Gastroesophageal sphincter (tissue), 4 donors: ENCODE data around the gene ADD3. TPM values are rescaled to one million over a fixed set of nuclear protein-coding genes. Genes with fewer than 3 reads are reported as not detected.
"Not testable (repeated sequence)": the region's sequence is repeated elsewhere in the genome, so short reads cannot be mapped to it uniquely, and the experiment has no call there.

Experiments
- ATAC-seq: fragments of 150-250 bp; one replicate; pipeline ENCODE4 v1.9.1; 2016; ENCODE audit warnings: mild to moderate bottlenecking, moderate library complexity
- H3K27ac ChIP-seq, 4 donors: fragments of 200-600 bp; sonication (generic) in 3 of 4; 1 replicate in 3 of 4; 2 replicates in 1 of 4; pipeline ENCODE4 v1.5.1; 2016 to 2019
- H3K27me3 ChIP-seq: fragments of 200-600 bp; sonication (generic); one replicate; pipeline ENCODE4 v1.5.1; 2019
- H3K36me3 ChIP-seq, 2 donors: fragments of 200-600 bp; sonication (generic); one replicate each; pipeline ENCODE4 v1.5.1; 2019; ENCODE audit warnings: control low read depth in 1 of 2
- H3K4me1 ChIP-seq, 3 donors: fragments of 200-600 bp; sonication (generic); 1 replicate in 2 of 3; 2 replicates in 1 of 3; pipeline ENCODE4 v1.5.1; 2016 to 2019; ENCODE audit warnings: control low read depth in 2 of 3
- H3K4me3 ChIP-seq, 2 donors: fragments of 200-600 bp; sonication (generic); one replicate each; pipeline ENCODE4 v1.5.1; 2019; ENCODE audit warnings: mild to moderate bottlenecking in 1 of 2, moderate library complexity in 1 of 2
- H3K9me3 ChIP-seq, 3 donors: fragments of 200-600 bp; sonication (generic); one replicate each; pipeline ENCODE4 v1.5.1; 2017 to 2019; ENCODE audit warnings: control low read depth in 2 of 3
- CTCF ChIP-seq, 4 experiments: fragments of 200-600 bp in 2 of 4; fragments of 450-650 bp in 2 of 4; sonication (generic) in 1 of 4; IDR thresholded peaks; one replicate each; pipeline ENCODE4 v1.5.1; 2017 to 2019; ENCODE audit warnings: antibody characterized with exemption in 4 of 4, mild to moderate bottlenecking in 2 of 4, moderate library complexity in 2 of 4
- EP300 ChIP-seq: sonication (generic); formaldehyde crosslinking; IDR thresholded peaks from one replicate; pipeline ENCODE4 v1.6.1; 2017; ENCODE audit warnings: antibody characterized with exemption, mild to moderate bottlenecking
- POLR2A ChIP-seq, 2 donors: fragments of 450-650 bp; IDR thresholded peaks; one replicate each; pipeline ENCODE4 v1.6.1; 2017; ENCODE audit warnings: antibody characterized with exemption in 2 of 2, mild to moderate bottlenecking in 2 of 2, moderate library complexity in 1 of 2
- POLR2AphosphoS5 ChIP-seq: sonication (generic); formaldehyde crosslinking; IDR thresholded peaks from one replicate; pipeline ENCODE4 v1.6.1; 2017; ENCODE audit warnings: antibody characterized with exemption
- WGBS, 2 donors: methylation state at CpG; one replicate each; pipeline ENCODE4 v1.1.5; 2018; ENCODE audit warnings: low coverage in 1 of 2; 5-methylcytosine and 5-hydroxymethylcytosine counted together
- total RNA-seq, 4 donors: library from RNA; depleted of rRNA; stranded (reverse); fragments of >200 nt; gene quantifications; one replicate each; pipeline ENCODE4 v1.1.0, GENCODE V29; 2016

Gene ADD3
- total RNA-seq, 4 donors from 2014 or later: 50.3 to 277 (median 118) TPM

- no peaks in the 10 kb centered on the region for H3K36me3 ChIP-seq
- ATAC-seq: no peak
- H3K4me1 ChIP-seq: peaks cover 0 to 6% (median 0%) of the 10 kb centered on the region in 3 donors
- no peak overlapping the region for H3K4me3 ChIP-seq
- H3K9me3 ChIP-seq: peaks cover 0 to 3% (median 0%) of the 10 kb centered on the region in 3 donors
- TF ChIP-seq POLR2AphosphoS5: no peak
- TF ChIP-seq EP300: no peak
- no peak for TF ChIP-seq POLR2A (IDR thresholded peaks at IDR 0.05)
- no peak for TF ChIP-seq CTCF (IDR thresholded peaks at IDR 0.05)
- 71 to 85% methylated on average over 2 of the region's 2 CpGs for WGBS, 2 donors
- H3K27ac ChIP-seq: no peak overlapping the region
- no peaks in the 10 kb centered on the region for H3K27me3 ChIP-seq
These were observed 38.0 kb downstream of the ADD3 start for GRCh38 chr10:110045772-110046171.

- H3K9me3 ChIP-seq, H3K4me1 ChIP-seq, H3K27ac ChIP-seq, ATAC-seq, H3K36me3 ChIP-seq, H3K4me3 ChIP-seq, H3K27me3 ChIP-seq: not testable (repeated sequence)
- 100% methylated on average over 1 of the region's 2 CpGs for WGBS, 2 donors
These were observed 40.4 kb downstream of the ADD3 start for GRCh38 chr10:110048145-110048544.

GRCh38 chr10:110048781-110049180, 41.0 kb downstream of the ADD3 start:
- no peak for TF ChIP-seq POLR2AphosphoS5
- no peak for TF ChIP-seq POLR2A (IDR thresholded peaks at IDR 0.05)
- TF ChIP-seq EP300: no peak
- TF ChIP-seq CTCF (IDR thresholded peaks at IDR 0.05): no peak
- H3K4me3 ChIP-seq: no peak overlapping the region
- 100% methylated on average over 1 of the region's 1 CpG; no CpG with 5 or more reads in 1 of the 2 donors for WGBS, 2 donors
- no peak for ATAC-seq
- H3K36me3 ChIP-seq: no peaks in the 10 kb centered on the region
- H3K27me3 ChIP-seq: no peaks in the 10 kb centered on the region
- H3K9me3 ChIP-seq: peaks cover 0 to 3% (median 0%) of the 10 kb centered on the region in 3 donors
- H3K4me1 ChIP-seq: no peaks in the 10 kb centered on the region
- no peak overlapping the region for H3K27ac ChIP-seq

GRCh38 chr10:110049889-110050591, 42.3 kb downstream of the ADD3 start:
- WGBS, 2 donors: 86 to 95% methylated on average over 4 to 6 of the region's 7 CpGs
- not testable (repeated sequence) for H3K4me1 ChIP-seq, H3K27ac ChIP-seq, H3K4me3 ChIP-seq, ATAC-seq, H3K9me3 ChIP-seq, H3K27me3 ChIP-seq, H3K36me3 ChIP-seq

- no peak for TF ChIP-seq EP300
- no peak for TF ChIP-seq POLR2A (IDR thresholded peaks at IDR 0.05)
- no peak for TF ChIP-seq CTCF (IDR thresholded peaks at IDR 0.05)
- TF ChIP-seq POLR2AphosphoS5: no peak
- Histone ChIP-seq H3K36me3 (no peaks in the 10 kb centered on the region), H3K9me3 (peaks cover 0 to 3% (median 0%) of the 10 kb centered on the region in 3 donors), H3K4me1 (peaks cover 0 to 3% (median 0%) of the 10 kb centered on the region in 3 donors), H3K27me3 (no peaks in the 10 kb centered on the region), H3K4me3 (no peak overlapping the region), H3K27ac (no peak overlapping the region)
- WGBS, 2 donors: 81 to 87% methylated on average over 2 of the region's 2 CpGs
- ATAC-seq: no peak
These were observed 43.7 kb downstream of the ADD3 start for GRCh38 chr10:110051487-110051886.

GRCh38 chr10:110052916-110053315, 45.1 kb downstream of the ADD3 start:
- ATAC-seq: no peak
- peaks cover 0 to 3% (median 0%) of the 10 kb centered on the region in 3 donors for H3K9me3 ChIP-seq
- TF ChIP-seq EP300: no peak
- TF ChIP-seq POLR2A (IDR thresholded peaks at IDR 0.05): no peak
- no peak for TF ChIP-seq CTCF (IDR thresholded peaks at IDR 0.05)
- no peak for TF ChIP-seq POLR2AphosphoS5
- no peaks in the 10 kb centered on the region for H3K36me3 ChIP-seq
- no peak overlapping the region for H3K4me3 ChIP-seq
- no peak overlapping the region for H3K27ac ChIP-seq
- H3K4me1 ChIP-seq: peaks cover 0 to 15% (median 0%) of the 10 kb centered on the region in 3 donors
- H3K27me3 ChIP-seq: no peaks in the 10 kb centered on the region
